ENCODE measurements around the gene SBF2. TPM values are rescaled to one million over a fixed set of nuclear protein-coding genes. Genes with fewer than 3 reads are reported as not detected.

Gene SBF2
- total RNA-seq, 4 donors from 2014 or later, result 44.6 to 59.4 (median 53.4) TPM

- H3K27me3 ChIP-seq, result no peaks in the 10 kb centered on the region
- WGBS, result 89% methylated on average over 2 of the region's 2 CpGs
- intact Hi-C loops (cut with DNase I), result no loop called here
- no peaks in the 10 kb centered on the region for H3K9me3 ChIP-seq
- peaks cover 4 to 7% (median 6%) of the 10 kb centered on the region in 4 donors for H3K4me1 ChIP-seq
- no peak for DNase-seq (ENCODE audit: extremely low spot score)
- no peak for TF ChIP-seq POLR2A (IDR thresholded peaks at IDR 0.05; ENCODE audit: low read depth)
- TF ChIP-seq POLR2AphosphoS5 (IDR thresholded peaks at IDR 0.05), result no peak
- no peak for TF ChIP-seq EP300 (IDR thresholded peaks at IDR 0.05)
- TF ChIP-seq, protein P1, sequence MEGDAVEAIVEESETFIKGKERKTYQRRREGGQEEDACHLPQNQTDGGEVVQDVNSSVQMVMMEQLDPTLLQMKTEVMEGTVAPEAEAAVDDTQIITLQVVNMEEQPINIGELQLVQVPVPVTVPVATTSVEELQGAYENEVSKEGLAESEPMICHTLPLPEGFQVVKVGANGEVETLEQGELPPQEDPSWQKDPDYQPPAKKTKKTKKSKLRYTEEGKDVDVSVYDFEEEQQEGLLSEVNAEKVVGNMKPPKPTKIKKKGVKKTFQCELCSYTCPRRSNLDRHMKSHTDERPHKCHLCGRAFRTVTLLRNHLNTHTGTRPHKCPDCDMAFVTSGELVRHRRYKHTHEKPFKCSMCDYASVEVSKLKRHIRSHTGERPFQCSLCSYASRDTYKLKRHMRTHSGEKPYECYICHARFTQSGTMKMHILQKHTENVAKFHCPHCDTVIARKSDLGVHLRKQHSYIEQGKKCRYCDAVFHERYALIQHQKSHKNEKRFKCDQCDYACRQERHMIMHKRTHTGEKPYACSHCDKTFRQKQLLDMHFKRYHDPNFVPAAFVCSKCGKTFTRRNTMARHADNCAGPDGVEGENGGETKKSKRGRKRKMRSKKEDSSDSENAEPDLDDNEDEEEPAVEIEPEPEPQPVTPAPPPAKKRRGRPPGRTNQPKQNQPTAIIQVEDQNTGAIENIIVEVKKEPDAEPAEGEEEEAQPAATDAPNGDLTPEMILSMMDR (IDR thresholded peaks at IDR 0.05), result no peak
- H3K4me3 ChIP-seq, result no peak overlapping the region
- no peak overlapping the region for H3K27ac ChIP-seq (replicated peaks in 1 of 4)
- peaks cover 0 to 15% (median 0%) of the 10 kb centered on the region in 4 donors for H3K36me3 ChIP-seq
These were observed 470.6 kb downstream of the SBF2 start for GRCh38 chr11:9823439-9823838.

- 88% methylated on average over 7 of the region's 7 CpGs for WGBS
- H3K27me3 ChIP-seq, result no peaks in the 10 kb centered on the region
- DNase-seq (ENCODE audit: extremely low spot score), result no peak
- TF ChIP-seq POLR2A (IDR thresholded peaks at IDR 0.05; ENCODE audit: low read depth), result no peak
- TF ChIP-seq, protein P1 (IDR thresholded peaks at IDR 0.05), result no peak
- TF ChIP-seq EP300 (IDR thresholded peaks at IDR 0.05), result no peak
- TF ChIP-seq POLR2AphosphoS5 (IDR thresholded peaks at IDR 0.05), result no peak
- no peak overlapping the region for H3K27ac ChIP-seq (replicated peaks in 1 of 4)
- H3K4me1 ChIP-seq, result peaks cover 4 to 7% (median 6%) of the 10 kb centered on the region in 4 donors
- no peak overlapping the region for H3K4me3 ChIP-seq
- peaks cover 0 to 16% (median under 1%) of the 10 kb centered on the region in 4 donors for H3K36me3 ChIP-seq
- H3K9me3 ChIP-seq, result no peaks in the 10 kb centered on the region
- intact Hi-C loops (cut with DNase I), result no loop called here
These were observed 472.8 kb downstream of the SBF2 start for GRCh38 chr11:9821008-9821752.

GRCh38 chr11:9820260-9820659 lies 473.8 kb downstream of the SBF2 start:
- Histone ChIP-seq H3K36me3 (peaks cover 0 to 19% (median 1%) of the 10 kb centered on the region in 4 donors), H3K27ac (replicated peaks in 1 of 4) (no peak overlapping the region), H3K4me3 (no peak overlapping the region), H3K9me3 (no peaks in the 10 kb centered on the region), H3K27me3 (no peaks in the 10 kb centered on the region), H3K4me1 (peaks cover 4 to 7% (median 6%) of the 10 kb centered on the region in 4 donors)
- intact Hi-C loops (cut with DNase I), result no loop called here
- 18% methylated on average over 1 of the region's 1 CpG for whole genome bisulfite sequencing
- no peak for DNase-seq (ENCODE audit: extremely low spot score)
- no peak for TF ChIP-seq POLR2A (IDR thresholded peaks at IDR 0.05; ENCODE audit: low read depth)
- TF ChIP-seq, protein P1 (IDR thresholded peaks at IDR 0.05), result no peak
- TF ChIP-seq EP300 (IDR thresholded peaks at IDR 0.05), result no peak
- no peak for TF ChIP-seq POLR2AphosphoS5 (IDR thresholded peaks at IDR 0.05)

GRCh38 chr11:9817191-9817590 lies 476.8 kb downstream of the SBF2 start:
- DNase-seq (ENCODE audit: extremely low spot score), result no peak
- intact Hi-C loops (cut with DNase I), result no loop called here
- no peaks in the 10 kb centered on the region for H3K9me3 ChIP-seq
- peaks cover 4 to 7% (median 6%) of the 10 kb centered on the region in 4 donors for H3K4me1 ChIP-seq
- 83% methylated on average over 1 of the region's 1 CpG for WGBS
- peaks cover 0 to 33% (median 9%) of the 10 kb centered on the region in 4 donors for H3K36me3 ChIP-seq
- no peaks in the 10 kb centered on the region for H3K27me3 ChIP-seq
- no peak overlapping the region for H3K27ac ChIP-seq (replicated peaks in 1 of 4)
- no peak for TF ChIP-seq EP300 (IDR thresholded peaks at IDR 0.05)
- TF ChIP-seq, protein P1 (IDR thresholded peaks at IDR 0.05), result no peak
- no peak for TF ChIP-seq POLR2AphosphoS5 (IDR thresholded peaks at IDR 0.05)
- no peak for TF ChIP-seq POLR2A (IDR thresholded peaks at IDR 0.05; ENCODE audit: low read depth)
- H3K4me3 ChIP-seq, result no peak overlapping the region
